Left lung (tissue), 10 donors: ENCODE measurements around the gene ART3. TPM values are rescaled to one million over a fixed set of nuclear protein-coding genes. Genes with fewer than 3 reads are reported as not detected.

Experiments
- ATAC-seq: fragments of 200-7000 bp; cut with Tn5 transposase; one replicate; pipeline ENCODE4 v1.9.1; 2020; ENCODE audit warnings: moderate library complexity
- DNase-seq, 4 donors: peaks; one replicate each; pipeline ENCODE4 v3.0.0-alpha.2; 2013 to 2020
- H3K27ac ChIP-seq, 2 donors: fragments of 200-600 bp; sonication (generic) in 1 of 2; one replicate each; pipeline versions ENCODE4 v1.5.0 to v1.8.0; 2020 to 2021
- H3K27me3 ChIP-seq, 2 donors: fragments of 200-600 bp; sonication (generic) in 1 of 2; one replicate each; pipeline versions ENCODE4 v1.5.0 to v1.8.0; 2020 to 2021
- H3K36me3 ChIP-seq, 2 donors: fragments of 200-600 bp; sonication (generic) in 1 of 2; one replicate each; pipeline versions ENCODE4 v1.5.0 to v1.8.0; 2020 to 2021
- H3K4me1 ChIP-seq, 2 donors: fragments of 200-600 bp; one replicate each; pipeline ENCODE4 v1.8.0; 2021
- H3K4me3 ChIP-seq, 2 donors: fragments of 200-600 bp; sonication (generic) in 1 of 2; one replicate each; pipeline versions ENCODE4 v1.5.0 to v1.8.0; 2020 to 2021; ENCODE audit warnings: mild to moderate bottlenecking in 1 of 2
- H3K9me3 ChIP-seq, 2 donors: fragments of 200-600 bp; sonication (generic) in 1 of 2; one replicate each; pipeline versions ENCODE4 v1.5.0 to v1.8.0; 2020 to 2021
- CTCF ChIP-seq, 2 donors: fragments of 200-600 bp; sonication (generic) in 1 of 2; IDR thresholded peaks; one replicate each; pipeline versions ENCODE4 v1.5.0 to v1.8.0; 2021; ENCODE audit warnings: antibody characterized with exemption in 2 of 2
- intact Hi-C, 2 donors: fragments of 100-400 bp; cut with DNase I; formaldehyde crosslinking; loops; one replicate each; pipeline versions ENCODE4 v1.11.2 to v1.14.2; 2022
- polyA plus RNA-seq, 6 donors: library from polyadenylated mRNA; unstranded; fragments of 120-200 nt; gene quantifications; one replicate each; pipeline ENCODE4 v1.2.1, GENCODE V29; 2013; ENCODE audit not compliant: insufficient read length in 6 of 6
- total RNA-seq, 2 donors: library from RNA; stranded (reverse); fragmentation: NEBNext Ultra II Directional; extraction: Animal tissue kit (Norgen Biotek cat#: 25700); gene quantifications; one replicate each; pipeline ENCODE4 v1.2.1, GENCODE V29; 2021
- donor health status: DM: no; HTN: yes; CAD: no.
- donor health status: DM: no; HTN: no; CAD: no.

The ART3 gene
- total and polyA plus RNA-seq, 8 donors, result 0.15 to 0.62 (median 0.36) TPM; not detected in 2

DNA sequence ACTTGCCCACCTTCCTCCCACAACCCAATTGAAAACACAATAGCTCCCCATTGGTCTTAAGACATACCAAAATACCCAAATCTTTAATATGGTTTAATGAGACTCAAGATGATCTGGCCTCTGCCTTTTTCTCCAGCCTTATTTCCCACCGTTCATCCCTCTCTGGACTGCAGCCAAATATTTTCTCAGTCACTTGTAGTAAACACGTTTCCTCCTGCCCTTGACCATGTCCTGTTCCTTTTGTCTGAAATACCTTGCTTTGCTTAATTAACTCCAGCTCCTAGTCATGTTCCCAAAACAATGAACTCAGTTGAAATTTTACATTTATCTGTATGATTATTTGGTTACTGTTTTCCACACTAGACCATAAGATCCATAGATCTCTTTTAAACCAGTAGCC lies 82.1 kb downstream of the ART3 start:
- no peak overlapping the region for H3K4me3 ChIP-seq
- H3K4me1 ChIP-seq, result no peaks in the 10 kb centered on the region
- intact Hi-C loops, result no loop called here
- TF ChIP-seq CTCF (IDR thresholded peaks at IDR 0.05), result no peak
- DNase-seq, result no peak
- no peak overlapping the region for H3K27ac ChIP-seq
- no peak for ATAC-seq
- H3K9me3 ChIP-seq, result no peaks in the 10 kb centered on the region
- no peaks in the 10 kb centered on the region for H3K27me3 ChIP-seq
- H3K36me3 ChIP-seq, result peaks cover 0 to 31% of the 10 kb centered on the region in 2 donors

- intact Hi-C loops, result no loop called here
- Histone ChIP-seq H3K27ac (no peak overlapping the region), H3K9me3 (no peaks in the 10 kb centered on the region), H3K27me3 (no peaks in the 10 kb centered on the region), H3K4me1 (no peaks in the 10 kb centered on the region), H3K4me3 (no peak overlapping the region), H3K36me3 (peaks cover 0 to 67% of the 10 kb centered on the region in 2 donors)
- DNase-seq, result no peak
- no peak for ATAC-seq
- TF ChIP-seq CTCF (IDR thresholded peaks at IDR 0.05), result no peak
Observed at GRCh38 chr4:76160355-76160754, 85.8 kb downstream of the ART3 start.

Other genes starting within 250 kb of the ART3 start
- not detected for gene PPEF2, start 172.3 kb upstream of the ART3 start, total RNA-seq
- gene PPEF2, start 172.3 kb upstream of the ART3 start, polyA plus RNA-seq, result under 1 TPM in 4 of 6 donors, not detected in 2; 0.06 to 0.54 (median 0.26) TPM
- gene NAAA, start 133.7 kb upstream of the ART3 start, total RNA-seq, result 10 to 100 TPM; 25.1 to 25.9 TPM
- gene NAAA, start 133.7 kb upstream of the ART3 start, polyA plus RNA-seq, result 10 to 100 TPM in 2 of 6 donors, 1 to 10 TPM in 4; 6.8 to 17.0 (median 8.8) TPM
- 10 to 100 TPM; 26.2 to 35.9 TPM for gene SDAD1, start 83.8 kb upstream of the ART3 start, total RNA-seq
- gene SDAD1, start 83.8 kb upstream of the ART3 start, polyA plus RNA-seq, result 10 to 100 TPM; 32.0 to 37.7 (median 34.4) TPM
- 1 to 10 TPM; 1.1 to 4.1 TPM for gene CXCL9, start 67.2 kb upstream of the ART3 start, total RNA-seq
- gene CXCL9, start 67.2 kb upstream of the ART3 start, polyA plus RNA-seq, result 1 to 10 TPM in 2 of 6 donors, under 1 TPM in 4; 0.53 to 1.7 (median 0.87) TPM
- gene CXCL10, start 51.2 kb upstream of the ART3 start, total RNA-seq, result 10 to 100 TPM in 1 of 2 donors, 1 to 10 TPM in 1; 3.4 to 31.6 TPM
- 1 to 10 TPM in 5 of 6 donors, under 1 TPM in 1; 0.94 to 3.1 (median 1.6) TPM for gene CXCL10, start 51.2 kb upstream of the ART3 start, polyA plus RNA-seq
- gene CXCL11, start 38.6 kb upstream of the ART3 start, total RNA-seq, result 1 to 10 TPM in 1 of 2 donors, under 1 TPM in 1; 0.41 to 1.9 TPM
- gene CXCL11, start 38.6 kb upstream of the ART3 start, polyA plus RNA-seq, result under 1 TPM in 5 of 6 donors, not detected in 1; 0.08 to 0.44 (median 0.21) TPM
- 10 to 100 TPM; 26.8 to 36.2 TPM for gene NUP54, start 73.7 kb downstream of the ART3 start, total RNA-seq
- gene NUP54, start 73.7 kb downstream of the ART3 start, polyA plus RNA-seq, result 100 to 1,000 TPM in 2 of 6 donors, 10 to 100 TPM in 4; 81.5 to 118 (median 93.1) TPM
- gene SCARB2, start 139.1 kb downstream of the ART3 start, total RNA-seq, result 100 to 1,000 TPM; 219 to 223 TPM
- 100 to 1,000 TPM; 212 to 266 (median 241) TPM for gene SCARB2, start 139.1 kb downstream of the ART3 start, polyA plus RNA-seq
- gene FAM47E, start 177.0 kb downstream of the ART3 start, total RNA-seq, result 1 to 10 TPM; 3.2 TPM
- gene FAM47E, start 177.0 kb downstream of the ART3 start, polyA plus RNA-seq, result 1 to 10 TPM; 5.2 to 8.5 (median 6.7) TPM
- gene STBD1, start 232.0 kb downstream of the ART3 start, total RNA-seq, result 1 to 10 TPM; 8.8 to 9.0 TPM
- 1 to 10 TPM; 2.2 to 3.9 (median 2.6) TPM for gene STBD1, start 232.0 kb downstream of the ART3 start, polyA plus RNA-seq